Fibroblast of mammary gland (primary cell): ENCODE results near the gene ARL2.

ENCODE experiments used
- DNase-seq: peaks from one replicate; pipeline ENCODE4 v3.0.0-alpha.2; 2010; ENCODE audit warnings: low read depth
- H3K4me3 ChIP-seq: 2 replicates; pipeline ENCODE4 v1.5.1; 2011; ENCODE audit warnings: low read depth, mild to moderate bottlenecking, low read length, moderate library complexity; ENCODE audit not compliant: control insufficient read depth
- CTCF ChIP-seq: conservative IDR thresholded peaks from 2 replicates; pipeline ENCODE4 v1.5.1; 2011; ENCODE audit warnings: low read depth, low read length, inconsistent platforms; ENCODE audit not compliant: control insufficient read depth, insufficient read depth

ARL2 gene

DNA sequence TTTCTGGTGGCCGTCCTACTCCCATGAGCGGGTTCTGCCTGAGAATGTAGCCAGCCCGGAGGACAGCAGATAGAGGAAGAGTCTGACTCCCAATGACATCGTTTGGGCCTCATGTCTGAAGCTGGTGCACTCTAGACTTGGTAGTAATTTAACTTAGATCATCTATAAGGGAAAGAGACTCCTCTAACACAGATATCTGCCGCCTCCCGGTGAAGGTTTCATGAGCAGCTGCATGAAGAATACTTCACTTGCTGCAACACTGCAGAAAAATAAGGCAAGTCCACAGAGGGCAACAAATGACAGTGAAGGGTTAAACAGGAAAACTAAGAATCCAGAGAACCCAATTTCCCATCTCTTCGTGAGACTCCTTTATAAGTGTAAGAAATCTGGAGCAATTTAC is 5.9 kb upstream of the ARL2 start:
- H3K4me3 ChIP-seq = no peak overlapping the region
- TF ChIP-seq CTCF = no peak
- no peak for DNase-seq

- no peak overlapping the region for H3K4me3 ChIP-seq
- no peak for TF ChIP-seq CTCF
- DNase-seq = no peak
Measured at GRCh38 chr11:65008873-65009272, 5.1 kb upstream of the ARL2 start.

DNA sequence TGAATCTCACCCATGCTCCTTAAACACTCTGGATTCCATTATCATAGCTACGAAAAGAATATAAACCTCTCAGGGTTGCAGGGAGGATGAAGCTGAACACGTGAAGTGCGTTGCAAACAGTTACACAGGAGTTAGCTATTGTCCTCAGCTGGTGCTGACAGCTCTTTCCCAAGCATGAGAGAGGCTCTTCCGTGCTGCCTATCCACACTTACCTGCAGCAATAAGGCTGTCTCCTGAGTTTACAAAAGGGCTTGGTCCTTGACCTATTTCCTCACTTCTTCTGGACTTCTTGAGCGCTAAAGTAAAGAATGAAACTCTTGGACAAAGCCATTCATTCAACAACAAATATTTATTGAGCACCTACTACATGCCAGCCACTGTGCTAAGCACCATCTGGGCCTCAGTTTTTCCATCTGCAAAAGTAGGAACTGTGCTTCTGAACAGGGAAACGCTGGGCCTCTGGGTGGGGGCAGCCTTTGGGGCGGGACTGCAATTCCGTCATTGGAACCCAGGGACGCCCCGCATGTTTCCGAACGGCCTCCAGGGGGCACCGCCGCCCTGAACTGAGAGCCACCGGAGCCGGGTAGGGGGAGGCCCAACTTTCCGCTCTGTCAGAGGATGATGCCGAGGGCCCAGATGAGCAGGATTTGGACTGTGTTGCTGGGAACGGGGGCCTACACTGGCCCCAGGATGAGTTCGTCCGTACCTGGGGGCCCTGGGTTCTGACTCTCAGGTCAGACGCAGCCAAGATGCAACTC is 651 bp upstream of the ARL2 start:
- TF ChIP-seq CTCF = peak; percentile 72
- peak; percentile 82 for DNase-seq
- H3K4me3 ChIP-seq = peak overlapping the region; percentile 77

GRCh38 chr11:65014726-65015227 is 817 bp downstream of the ARL2 start:
- DNase-seq = peak; percentile 19
- peak overlapping the region; percentile 77 for H3K4me3 ChIP-seq
- no peak for TF ChIP-seq CTCF

GRCh38 chr11:65016705-65017104 is 2.7 kb downstream of the ARL2 start:
- DNase-seq = no peak
- H3K4me3 ChIP-seq = no peak overlapping the region
- TF ChIP-seq CTCF = no peak

GRCh38 chr11:65017937-65018336 is 4.0 kb downstream of the ARL2 start:
- H3K4me3 ChIP-seq = no peak overlapping the region
- TF ChIP-seq CTCF = no peak
- DNase-seq = no peak
